Hepatocyte (in vitro differentiated cells): Measurements from ENCODE around the gene TIMMDC1.

Experiments used
- EZH2 ChIP-seq: fragments of 200-600 bp; sonication (generic); IDR thresholded peaks from 2 replicates; pipeline ENCODE4 v1.6.1; 2016; ENCODE audit warnings: antibody characterized with exemption, mild to moderate bottlenecking, borderline replicate concordance
- TF ChIP-seq, protein P1 (sequence below): fragments of 200-600 bp; sonication (generic); IDR thresholded peaks from 2 replicates; pipeline ENCODE4 v1.5.1; 2016; ENCODE audit warnings: antibody characterized with exemption, mild to moderate bottlenecking; ENCODE audit not compliant: poor library complexity

- TF ChIP-seq, protein P1, sequence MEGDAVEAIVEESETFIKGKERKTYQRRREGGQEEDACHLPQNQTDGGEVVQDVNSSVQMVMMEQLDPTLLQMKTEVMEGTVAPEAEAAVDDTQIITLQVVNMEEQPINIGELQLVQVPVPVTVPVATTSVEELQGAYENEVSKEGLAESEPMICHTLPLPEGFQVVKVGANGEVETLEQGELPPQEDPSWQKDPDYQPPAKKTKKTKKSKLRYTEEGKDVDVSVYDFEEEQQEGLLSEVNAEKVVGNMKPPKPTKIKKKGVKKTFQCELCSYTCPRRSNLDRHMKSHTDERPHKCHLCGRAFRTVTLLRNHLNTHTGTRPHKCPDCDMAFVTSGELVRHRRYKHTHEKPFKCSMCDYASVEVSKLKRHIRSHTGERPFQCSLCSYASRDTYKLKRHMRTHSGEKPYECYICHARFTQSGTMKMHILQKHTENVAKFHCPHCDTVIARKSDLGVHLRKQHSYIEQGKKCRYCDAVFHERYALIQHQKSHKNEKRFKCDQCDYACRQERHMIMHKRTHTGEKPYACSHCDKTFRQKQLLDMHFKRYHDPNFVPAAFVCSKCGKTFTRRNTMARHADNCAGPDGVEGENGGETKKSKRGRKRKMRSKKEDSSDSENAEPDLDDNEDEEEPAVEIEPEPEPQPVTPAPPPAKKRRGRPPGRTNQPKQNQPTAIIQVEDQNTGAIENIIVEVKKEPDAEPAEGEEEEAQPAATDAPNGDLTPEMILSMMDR: no peak
- no peak for TF ChIP-seq EZH2
Observed at GRCh38 chr3:119469418-119470189, 28.7 kb upstream of the TIMMDC1 start.
